ENCODE measurements around the gene SSBP2. TPM values are rescaled to one million over a fixed set of nuclear protein-coding genes. Genes with fewer than 3 reads are reported as not detected.

SSBP2 gene
- total RNA-seq, 1 donor from 2014 or later: 24.3 TPM

DNA sequence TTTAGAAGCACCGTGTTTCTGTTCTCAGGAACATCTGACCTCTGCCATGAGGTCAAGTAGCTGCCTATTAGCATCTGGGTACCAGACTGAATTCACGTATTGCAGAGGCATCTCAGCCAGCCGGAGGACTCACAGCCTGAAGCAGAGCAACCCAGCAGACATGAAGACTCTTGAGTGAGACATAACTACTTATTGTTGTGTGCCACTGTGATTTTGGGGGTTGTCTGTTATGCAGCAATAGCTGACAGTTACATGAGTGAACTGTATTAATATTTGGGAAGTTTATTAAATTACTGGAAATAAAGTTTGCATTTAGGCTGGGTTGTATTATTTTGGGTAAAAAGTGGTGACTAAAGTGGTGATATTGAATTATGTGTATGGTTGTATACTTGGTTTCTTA, 355.6 kb downstream of the SSBP2 start:
- no peak for DNase-seq (ENCODE audit: low spot score)
- peaks cover 5% of the 10 kb centered on the region for H3K9me3 Mint-ChIP-seq
- no peak overlapping the region for H3K27ac Mint-ChIP-seq
- H3K36me3 Mint-ChIP-seq (ENCODE audit: low read depth): no peaks in the 10 kb centered on the region
- peaks cover 46% of the 10 kb centered on the region for H3K27me3 Mint-ChIP-seq (ENCODE audit: low read depth)
- H3K4me1 Mint-ChIP-seq (ENCODE audit: low read depth): peaks cover 5% of the 10 kb centered on the region
- intact Hi-C loops (cut with micrococcal nuclease): no loop called here
- H3K4me3 Mint-ChIP-seq (ENCODE audit: low read depth): no peak overlapping the region

- Mint-ChIP-seq H3K4me1 (ENCODE audit: low read depth) (peaks cover 5% of the 10 kb centered on the region), H3K27me3 (ENCODE audit: low read depth) (peaks cover 46% of the 10 kb centered on the region), H3K36me3 (ENCODE audit: low read depth) (no peaks in the 10 kb centered on the region), H3K9me3 (peaks cover 5% of the 10 kb centered on the region), H3K4me3 (ENCODE audit: low read depth) (peak within 1 kb of the TSS; percentile 33), H3K27ac (no peak within 1 kb of the TSS)
- intact Hi-C loops (cut with micrococcal nuclease): no loop called here
- no peak for DNase-seq (ENCODE audit: low spot score)
These were observed 356.8 kb downstream of the SSBP2 start, which contains the start of gene ACOT12 for GRCh38 chr5:81393783-81394718. Gene ACOT12 (minus strand): TSS chr5:81394134. CDS start chr5:81394114, 20 bp downstream.

- H3K27me3 Mint-ChIP-seq (ENCODE audit: low read depth): peaks cover 46% of the 10 kb centered on the region
- DNase-seq (ENCODE audit: low spot score): no peak
- peaks cover 8% of the 10 kb centered on the region for H3K4me1 Mint-ChIP-seq (ENCODE audit: low read depth)
- peak overlapping the region; percentile 32 for H3K4me3 Mint-ChIP-seq (ENCODE audit: low read depth)
- no peaks in the 10 kb centered on the region for H3K36me3 Mint-ChIP-seq (ENCODE audit: low read depth)
- H3K9me3 Mint-ChIP-seq: peaks cover 5% of the 10 kb centered on the region
- no peak overlapping the region for H3K27ac Mint-ChIP-seq
- intact Hi-C loops (cut with micrococcal nuclease): no loop called here
These were observed 357.5 kb downstream of the SSBP2 start for GRCh38 chr5:81393430-81393782.

GRCh38 chr5:81389025-81389424, 361.9 kb downstream of the SSBP2 start:
- H3K27ac Mint-ChIP-seq: no peak overlapping the region
- intact Hi-C loops (cut with micrococcal nuclease): no loop called here
- H3K36me3 Mint-ChIP-seq (ENCODE audit: low read depth): no peaks in the 10 kb centered on the region
- no peak overlapping the region for H3K4me3 Mint-ChIP-seq (ENCODE audit: low read depth)
- peaks cover 3% of the 10 kb centered on the region for H3K4me1 Mint-ChIP-seq (ENCODE audit: low read depth)
- DNase-seq (ENCODE audit: low spot score): no peak
- H3K9me3 Mint-ChIP-seq: no peaks in the 10 kb centered on the region
- peaks cover 26% of the 10 kb centered on the region for H3K27me3 Mint-ChIP-seq (ENCODE audit: low read depth)

DNA sequence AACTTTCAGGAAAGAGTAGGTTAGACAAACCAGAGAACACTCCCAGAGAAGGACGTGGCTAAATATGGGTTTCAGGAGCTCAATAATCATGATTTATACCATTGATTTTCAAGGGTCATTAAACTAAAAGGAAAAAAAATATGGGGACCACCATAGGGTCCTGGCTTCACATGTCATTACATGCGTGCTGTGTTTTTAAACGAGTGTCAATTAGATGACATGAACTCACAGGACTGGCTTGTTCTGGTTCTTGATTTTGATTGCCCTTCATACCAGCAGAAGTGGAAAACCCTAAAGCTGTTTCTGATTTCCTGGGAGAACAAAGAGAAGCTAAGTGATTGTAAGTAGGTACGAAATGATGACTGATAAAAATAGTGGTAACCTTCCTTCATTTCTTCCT, 362.7 kb downstream of the SSBP2 start:
- Mint-ChIP-seq H3K4me1 (ENCODE audit: low read depth) (peaks cover 3% of the 10 kb centered on the region), H3K9me3 (no peaks in the 10 kb centered on the region), H3K4me3 (ENCODE audit: low read depth) (no peak overlapping the region), H3K36me3 (ENCODE audit: low read depth) (no peaks in the 10 kb centered on the region), H3K27ac (no peak overlapping the region), H3K27me3 (ENCODE audit: low read depth) (peaks cover 21% of the 10 kb centered on the region)
- DNase-seq (ENCODE audit: low spot score): no peak
- intact Hi-C loops (cut with micrococcal nuclease): no loop called here

DNA sequence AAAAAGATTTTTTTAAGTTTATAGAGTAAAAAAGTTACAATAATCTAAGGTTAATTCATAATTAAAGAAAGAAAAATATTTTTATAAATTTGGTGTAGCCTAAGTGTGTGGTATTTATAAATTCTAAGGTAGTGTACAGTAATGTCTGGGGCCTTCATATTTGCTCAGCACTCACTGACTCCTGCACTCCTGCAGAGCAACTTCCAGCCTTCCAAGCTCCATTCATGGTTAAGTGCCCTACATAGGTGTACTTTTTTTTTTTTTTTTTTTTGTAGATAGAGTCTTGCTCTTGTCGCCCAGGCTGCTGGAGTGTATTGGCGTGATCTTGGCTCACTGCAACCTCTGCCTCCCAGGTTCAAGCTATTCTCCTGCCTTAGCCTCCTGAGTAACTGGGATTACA, 367.0 kb downstream of the SSBP2 start:
- H3K4me3 Mint-ChIP-seq (ENCODE audit: low read depth): no peak overlapping the region
- intact Hi-C loops (cut with micrococcal nuclease): no loop called here
- H3K9me3 Mint-ChIP-seq: no peaks in the 10 kb centered on the region
- H3K27ac Mint-ChIP-seq: no peak overlapping the region
- peaks cover 1% of the 10 kb centered on the region for H3K4me1 Mint-ChIP-seq (ENCODE audit: low read depth)
- H3K36me3 Mint-ChIP-seq (ENCODE audit: low read depth): no peaks in the 10 kb centered on the region
- peaks cover 8% of the 10 kb centered on the region for H3K27me3 Mint-ChIP-seq (ENCODE audit: low read depth)
- DNase-seq (ENCODE audit: low spot score): no peak

GRCh38 chr5:81371354-81371876, 379.5 kb downstream of the SSBP2 start:
- Mint-ChIP-seq H3K4me1 (ENCODE audit: low read depth) (peaks cover 3% of the 10 kb centered on the region), H3K4me3 (ENCODE audit: low read depth) (no peak overlapping the region), H3K9me3 (no peaks in the 10 kb centered on the region), H3K27me3 (ENCODE audit: low read depth) (peaks cover 28% of the 10 kb centered on the region), H3K36me3 (ENCODE audit: low read depth) (no peaks in the 10 kb centered on the region), H3K27ac (no peak overlapping the region)
- intact Hi-C loops (cut with micrococcal nuclease): no loop called here
- no peak for DNase-seq (ENCODE audit: low spot score)

GRCh38 chr5:81370912-81371311, 380.0 kb downstream of the SSBP2 start:
- intact Hi-C loops (cut with micrococcal nuclease): no loop called here
- Mint-ChIP-seq H3K4me1 (ENCODE audit: low read depth) (peaks cover 3% of the 10 kb centered on the region), H3K27me3 (ENCODE audit: low read depth) (peaks cover 26% of the 10 kb centered on the region), H3K27ac (no peak overlapping the region), H3K4me3 (ENCODE audit: low read depth) (no peak overlapping the region), H3K9me3 (no peaks in the 10 kb centered on the region), H3K36me3 (ENCODE audit: low read depth) (no peaks in the 10 kb centered on the region)
- no peak for DNase-seq (ENCODE audit: low spot score)

GRCh38 chr5:81365541-81365940, 385.4 kb downstream of the SSBP2 start:
- Mint-ChIP-seq H3K9me3 (no peaks in the 10 kb centered on the region), H3K4me3 (ENCODE audit: low read depth) (no peak overlapping the region), H3K27me3 (ENCODE audit: low read depth) (peaks cover 16% of the 10 kb centered on the region), H3K36me3 (ENCODE audit: low read depth) (no peaks in the 10 kb centered on the region), H3K27ac (no peak overlapping the region), H3K4me1 (ENCODE audit: low read depth) (peaks cover 3% of the 10 kb centered on the region)
- DNase-seq (ENCODE audit: low spot score): no peak
- intact Hi-C loops (cut with micrococcal nuclease): no loop called here

- H3K27ac Mint-ChIP-seq: no peak overlapping the region
- H3K9me3 Mint-ChIP-seq: no peaks in the 10 kb centered on the region
These were observed 387.6 kb downstream of the SSBP2 start for GRCh38 chr5:81363093-81363871.

More at GRCh38 chr5:81363093-81363871, 387.6 kb downstream of the SSBP2 start:
- H3K27me3 Mint-ChIP-seq (ENCODE audit: low read depth): peaks cover 16% of the 10 kb centered on the region
- no peaks in the 10 kb centered on the region for H3K36me3 Mint-ChIP-seq (ENCODE audit: low read depth)
- no peaks in the 10 kb centered on the region for H3K4me1 Mint-ChIP-seq (ENCODE audit: low read depth)
- no peak overlapping the region for H3K4me3 Mint-ChIP-seq (ENCODE audit: low read depth)
- no peak for DNase-seq (ENCODE audit: low spot score)
- intact Hi-C loops (cut with micrococcal nuclease): no loop called here

Data from activated T-helper 2 cell treated with anti-CD3 and anti-CD28 coated beads, Interferon-gamma antibody, Interleukin-2, Interleukin-4, amounts not matched to agents 10 μg/mL and 5 μg/mL and 100 μg/mL, durations not matched to agents 14 hours and 24 hours and 36 hours (primary cell).